CD4-positive, alpha-beta T cell treated with Interleukin-6 at 100 ng/mL for 8 hours (primary cell): Measurements from ENCODE around the gene PBX3.
"Not testable (repeated sequence)": the region's sequence is repeated elsewhere in the genome, so short reads cannot be mapped to it uniquely, and the experiment has no call there.

ENCODE experiments used
- DNase-seq: peaks from one replicate; pipeline ENCODE4 v3.0.0-alpha.2; 2020; ENCODE audit warnings: mixed read lengths, low spot score

The PBX3 gene

DNA sequence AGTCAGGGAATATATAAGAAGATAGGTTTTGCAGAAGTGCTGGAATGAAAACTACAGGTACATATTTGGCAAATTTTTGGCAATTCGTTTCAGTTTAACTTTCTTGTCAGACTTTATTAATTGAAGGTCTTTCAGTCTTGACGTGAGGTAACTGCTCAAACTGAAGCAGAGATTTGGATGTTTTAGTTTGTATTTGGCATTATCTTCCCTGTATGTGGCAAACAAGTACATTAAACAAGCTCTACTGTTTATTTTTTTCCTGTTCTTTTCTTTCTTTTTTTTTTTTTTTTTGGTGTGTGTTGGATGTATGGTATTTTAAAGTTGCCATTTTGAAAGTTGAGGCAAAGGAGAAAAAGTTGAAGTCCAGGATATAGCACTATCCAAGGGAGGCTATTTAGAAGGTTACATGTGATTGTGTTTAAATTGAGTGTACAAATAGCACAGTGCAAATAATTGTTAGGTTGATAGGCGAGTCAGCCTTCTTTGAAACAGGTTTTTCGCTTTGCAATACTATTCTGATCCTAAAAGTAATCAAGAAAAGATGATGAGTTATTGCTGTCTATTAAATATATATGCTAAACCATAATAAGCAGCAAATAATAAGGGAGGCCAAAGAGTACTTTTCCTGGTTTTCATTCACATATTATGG is 2.2 kb downstream of the PBX3 start:
- DNase-seq: no peak

GRCh38 chr9:125749951-125750626 is 2.9 kb downstream of the PBX3 start:
- no peak for DNase-seq

DNA sequence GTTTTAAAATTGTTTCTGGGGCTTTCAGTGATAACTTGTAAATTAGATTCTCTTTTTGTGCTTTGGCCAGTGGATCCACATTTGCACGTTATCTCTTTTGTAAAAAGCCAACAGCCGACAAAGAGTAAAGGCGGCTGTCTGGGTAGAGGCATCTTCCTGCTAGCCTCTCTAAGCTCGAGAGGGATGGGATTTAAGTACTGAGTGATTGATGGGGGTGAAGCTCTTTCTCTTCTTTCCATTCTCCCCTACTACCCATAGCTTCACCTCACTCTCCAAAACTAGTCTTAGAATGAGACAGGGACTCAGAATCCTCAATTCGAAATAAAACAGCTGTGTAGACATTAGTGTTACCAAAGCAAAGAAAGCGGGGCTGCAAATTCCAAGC is 3.4 kb downstream of the PBX3 start:
- DNase-seq: no peak

- no peak for DNase-seq
These were observed 5.0 kb downstream of the PBX3 start for GRCh38 chr9:125752070-125752628.

- DNase-seq: no peak
These were observed 6.9 kb downstream of the PBX3 start for GRCh38 chr9:125754096-125754495.

DNA sequence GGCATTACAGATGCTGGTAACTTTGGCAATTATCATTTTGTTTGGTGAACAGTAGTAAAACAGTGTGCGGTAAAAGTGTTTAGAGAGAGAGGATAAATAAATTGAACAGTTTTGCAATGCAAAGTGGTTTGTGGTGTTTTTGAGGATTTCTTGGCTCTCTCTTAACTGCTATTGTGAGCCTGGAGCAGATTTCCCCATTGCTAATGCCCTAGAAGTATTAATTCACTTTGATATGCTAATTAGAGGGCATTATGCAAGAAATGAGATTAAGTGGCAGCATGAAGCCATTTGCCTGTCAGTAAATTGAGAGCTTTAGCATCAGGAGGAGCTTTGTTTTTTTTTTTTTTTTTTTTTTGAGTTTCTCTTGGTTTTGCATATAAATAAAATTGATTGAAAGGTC is 8.2 kb downstream of the PBX3 start:
- DNase-seq: no peak

GRCh38 chr9:125756518-125756917 is 9.3 kb downstream of the PBX3 start:
- no peak for DNase-seq

GRCh38 chr9:125757834-125758233 is 10.7 kb downstream of the PBX3 start:
- no peak for DNase-seq

GRCh38 chr9:125758986-125759763 is 12.0 kb downstream of the PBX3 start:
- DNase-seq: peak; percentile 8

- DNase-seq: no peak
These were observed 12.6 kb downstream of the PBX3 start for GRCh38 chr9:125759764-125760129.

- DNase-seq: no peak
These were observed 13.4 kb downstream of the PBX3 start for GRCh38 chr9:125760537-125760936.

DNA sequence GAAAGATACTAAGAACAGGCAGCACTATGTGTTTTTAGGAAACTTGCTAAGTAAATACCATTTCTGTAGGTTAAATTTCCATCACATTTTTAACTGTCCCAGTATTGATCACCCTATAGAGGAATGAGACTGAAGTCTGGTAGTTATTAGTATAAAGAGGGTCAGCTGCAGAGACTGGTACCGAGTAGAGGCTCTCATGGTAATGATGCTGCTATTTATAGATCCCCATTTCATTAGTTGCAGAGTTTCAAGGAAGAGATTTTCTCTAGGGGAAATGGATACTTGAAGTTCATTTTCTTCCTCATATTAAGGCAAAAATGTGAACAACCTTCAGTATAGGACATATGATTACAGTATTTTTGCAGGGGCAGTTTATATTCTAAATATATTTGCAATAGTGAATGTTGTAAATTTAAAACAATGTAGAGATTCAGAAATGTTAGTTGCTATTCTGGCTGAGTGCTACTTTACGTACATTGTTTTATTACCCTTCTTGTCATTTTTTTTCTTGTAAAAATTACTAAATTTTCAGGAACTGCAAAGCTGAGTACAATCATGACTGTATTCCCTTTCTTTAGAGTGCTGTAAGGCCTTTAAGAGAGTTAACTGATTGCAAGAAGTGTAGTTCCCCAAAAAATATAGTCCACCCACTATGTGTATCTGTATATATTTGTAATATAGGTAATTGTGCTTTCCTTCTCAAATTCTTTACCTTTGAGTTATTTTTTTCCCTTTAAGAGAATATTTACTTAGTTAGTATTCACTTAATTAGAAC is 14.7 kb downstream of the PBX3 start:
- DNase-seq: no peak

DNA sequence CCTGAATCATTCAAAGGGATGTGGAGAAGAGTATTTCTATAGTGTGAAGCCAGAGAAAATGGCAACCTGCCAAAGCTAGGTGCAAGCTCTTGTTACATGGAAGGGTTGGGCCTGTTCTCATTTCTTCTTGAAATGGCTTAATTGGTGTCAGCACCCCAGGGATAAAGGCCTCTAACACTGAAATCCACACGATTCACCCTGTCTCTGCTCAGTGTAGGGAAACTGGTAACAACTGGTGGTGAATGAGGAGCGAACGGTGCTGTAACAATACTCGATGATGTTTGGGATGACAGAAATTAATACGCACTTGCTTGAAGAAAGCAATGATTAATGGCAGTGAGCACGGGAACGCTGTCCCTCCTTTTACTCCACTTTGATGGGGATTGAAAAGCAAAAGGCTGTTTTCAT is 16.2 kb downstream of the PBX3 start:
- DNase-seq: no peak

- DNase-seq: no peak
These were observed 17.0 kb downstream of the PBX3 start for GRCh38 chr9:125764198-125764597.

DNA sequence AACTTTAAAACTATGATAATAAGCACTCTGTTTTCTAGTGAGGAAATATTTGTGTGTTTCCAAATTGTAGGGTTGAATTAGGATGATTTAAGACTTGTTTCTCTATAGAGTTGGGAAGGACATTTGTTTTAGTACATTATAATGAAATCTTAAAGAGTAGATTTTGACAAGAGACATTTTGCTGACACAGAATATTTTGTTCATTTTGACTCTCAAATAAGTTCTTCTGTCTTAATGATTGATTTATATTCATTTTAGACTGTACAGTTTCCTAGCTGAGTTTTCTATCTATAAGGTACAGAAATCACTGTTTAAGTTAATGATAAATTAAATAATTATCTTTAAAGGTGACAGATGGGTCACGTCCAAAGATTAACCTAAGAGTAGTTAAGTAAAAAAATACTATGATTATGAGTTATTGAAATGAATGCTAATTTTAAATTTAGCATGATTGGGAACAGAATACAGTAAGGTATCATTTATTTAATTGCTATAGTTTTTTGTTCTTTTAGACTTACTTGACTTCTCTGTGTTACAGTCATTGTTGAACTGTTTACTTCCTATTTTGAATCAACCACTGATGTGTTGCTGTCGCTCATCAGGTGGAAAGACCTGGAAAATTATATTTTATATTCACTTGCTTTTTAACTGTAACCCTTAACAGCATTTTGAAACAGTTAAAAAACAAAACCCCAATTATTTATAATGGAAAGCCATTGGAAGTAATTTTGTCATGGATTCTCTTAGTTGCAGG is 19.5 kb downstream of the PBX3 start:
- DNase-seq: no peak

GRCh38 chr9:125767349-125767748 is 20.2 kb downstream of the PBX3 start:
- no peak for DNase-seq

- DNase-seq: no peak
These were observed 21.6 kb downstream of the PBX3 start for GRCh38 chr9:125768803-125769202.

- no peak for DNase-seq
These were observed 23.9 kb downstream of the PBX3 start for GRCh38 chr9:125771037-125771436.

DNA sequence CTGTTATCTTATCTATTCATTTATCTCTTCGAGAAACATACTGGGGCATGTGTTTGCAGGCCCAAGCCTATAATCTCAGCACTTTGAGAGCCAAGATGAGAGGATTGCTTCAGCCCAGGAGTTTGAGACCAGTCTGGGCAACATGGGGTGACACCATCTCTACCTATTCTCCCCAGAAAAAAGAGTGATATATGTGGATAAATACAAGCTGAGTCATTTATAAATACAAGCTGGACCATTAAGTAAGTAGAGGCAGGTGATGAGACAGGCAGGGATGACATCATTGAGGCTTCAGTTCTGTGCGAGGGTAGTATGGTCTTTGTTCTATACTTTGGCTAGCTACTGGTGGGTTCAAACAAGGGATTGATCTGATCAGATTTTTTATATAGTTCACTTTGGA is 25.6 kb downstream of the PBX3 start:
- no peak for DNase-seq

DNA sequence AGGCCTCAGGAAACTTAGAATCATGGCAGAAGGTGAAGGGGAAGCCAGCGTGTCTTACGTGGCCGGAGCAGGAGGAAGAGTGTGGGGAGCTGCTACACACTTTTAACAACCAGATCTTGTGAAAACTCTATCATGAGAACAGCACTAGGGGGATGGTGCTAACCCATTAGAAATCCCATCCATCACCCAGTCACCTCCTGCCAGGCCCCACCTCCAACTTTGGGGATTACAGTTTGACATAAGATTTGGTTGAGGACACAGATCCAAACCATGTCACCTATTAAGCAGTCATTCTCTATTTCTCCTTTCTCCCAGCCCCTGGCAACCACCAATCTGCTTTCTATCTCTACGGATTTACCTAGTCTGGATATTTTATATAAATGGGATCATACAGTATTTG is 26.9 kb downstream of the PBX3 start:
- DNase-seq: no peak

- DNase-seq: not testable (repeated sequence)
These were observed 29.6 kb downstream of the PBX3 start for GRCh38 chr9:125776789-125777188.
